Liver (tissue), 9 donors: ENCODE data around the gene FXYD4. TPM values are rescaled to one million over a fixed set of nuclear protein-coding genes. Genes with fewer than 3 reads are reported as not detected.

ENCODE experiments used
- DNase-seq: peaks from one replicate; pipeline ENCODE4 v3.0.0-alpha.2; 2017; ENCODE audit warnings: low spot score
- H3K27ac ChIP-seq, 2 donors: one replicate each; pipeline ENCODE4 v1.7.0; 2013; ENCODE audit warnings: inconsistent platforms in 2 of 2, low read length in 2 of 2, control low read depth in 1 of 2, low read depth in 1 of 2, mild to moderate bottlenecking in 1 of 2
- H3K27me3 ChIP-seq, 4 donors: one replicate each; pipeline versions ENCODE4 v1.6.1 to v1.7.0; 2013; ENCODE audit warnings: low read length in 3 of 4, inconsistent platforms in 1 of 4, mild to moderate bottlenecking in 1 of 4, moderate library complexity in 1 of 4; ENCODE audit not compliant: control insufficient read depth in 4 of 4, insufficient read depth in 4 of 4
- H3K36me3 ChIP-seq, 4 donors: one replicate each; pipeline versions ENCODE4 v1.6.1 to v1.7.0; 2013; ENCODE audit warnings: low read length in 3 of 4, mild to moderate bottlenecking in 3 of 4, low read depth in 1 of 4, moderate library complexity in 1 of 4; ENCODE audit not compliant: control insufficient read depth in 4 of 4, insufficient read depth in 3 of 4
- H3K4me1 ChIP-seq, 4 donors: one replicate each; pipeline versions ENCODE4 v1.6.1 to v1.7.0; 2013; ENCODE audit warnings: low read length in 3 of 4, mild to moderate bottlenecking in 3 of 4, moderate library complexity in 1 of 4; ENCODE audit not compliant: control insufficient read depth in 4 of 4, insufficient read depth in 4 of 4
- H3K4me3 ChIP-seq, 3 donors: one replicate each; pipeline versions ENCODE4 v1.6.1 to v1.7.0; 2013; ENCODE audit warnings: low read length in 3 of 3, control low read depth in 1 of 3, low read depth in 1 of 3, mild to moderate bottlenecking in 1 of 3
- H3K9ac ChIP-seq, 2 donors: one replicate each; pipeline ENCODE4 v1.7.0; 2013; ENCODE audit warnings: low read length in 2 of 2, mild to moderate bottlenecking in 2 of 2, moderate library complexity in 2 of 2, control low read depth in 1 of 2, low read depth in 1 of 2
- H3K9me3 ChIP-seq, 4 donors: one replicate each; pipeline versions ENCODE4 v1.6.1 to v1.7.0; 2013; ENCODE audit warnings: low read length in 3 of 4; ENCODE audit not compliant: control insufficient read depth in 4 of 4
- ATF3 ChIP-seq: IDR thresholded peaks from 2 replicates; pipeline ENCODE4 v1.6.1; 2016; ENCODE audit warnings: antibody characterized with exemption
- CTCF ChIP-seq: fragments of 150-350 bp; IDR thresholded peaks from 2 replicates; pipeline ENCODE4 v1.5.1; 2017; ENCODE audit warnings: improper control_type of control experiment, low read depth, low read length; ENCODE audit not compliant: missing input control
- EGR1 ChIP-seq, 2 donors: IDR thresholded peaks; 2 replicates each; pipeline ENCODE4 v1.6.1; 2016 to 2018; ENCODE audit warnings: antibody characterized with exemption in 2 of 2, low read depth in 2 of 2
- FOXA1 ChIP-seq: IDR thresholded peaks from 2 replicates; pipeline ENCODE4 v1.6.1; 2016; ENCODE audit warnings: antibody characterized with exemption
- FOXA2 ChIP-seq: IDR thresholded peaks from 2 replicates; pipeline ENCODE4 v1.6.1; 2016; ENCODE audit warnings: antibody characterized with exemption
- GABPA ChIP-seq, 2 donors: IDR thresholded peaks in 1 of 2; conservative IDR thresholded peaks in 1 of 2; 2 replicates each; pipeline ENCODE4 v1.6.1; 2016; ENCODE audit warnings: antibody characterized with exemption in 2 of 2, mild to moderate bottlenecking in 1 of 2, moderate library complexity in 1 of 2
- HNF4A ChIP-seq, 2 donors: conservative IDR thresholded peaks; 2 replicates each; pipeline ENCODE4 v1.6.1; 2016; ENCODE audit warnings: antibody characterized with exemption in 2 of 2, mild to moderate bottlenecking in 2 of 2
- HNF4G ChIP-seq: IDR thresholded peaks from 2 replicates; pipeline ENCODE4 v1.6.1; 2016; ENCODE audit warnings: antibody characterized with exemption
- JUND ChIP-seq, 2 donors: IDR thresholded peaks; 2 replicates each; pipeline ENCODE4 v1.6.1; 2016; ENCODE audit warnings: antibody characterized with exemption in 2 of 2
- MAX ChIP-seq: IDR thresholded peaks from 2 replicates; pipeline ENCODE4 v1.6.1; 2016; ENCODE audit warnings: antibody characterized with exemption
- NR2F2 ChIP-seq: IDR thresholded peaks from 2 replicates; pipeline ENCODE4 v1.6.1; 2016; ENCODE audit warnings: antibody characterized with exemption
- RAD21 ChIP-seq, 2 donors: IDR thresholded peaks; 2 replicates each; pipeline ENCODE4 v1.6.1; 2016; ENCODE audit warnings: antibody characterized with exemption in 2 of 2, mild to moderate bottlenecking in 2 of 2
- REST ChIP-seq: IDR thresholded peaks from 2 replicates; pipeline ENCODE4 v1.6.1; 2016; ENCODE audit warnings: antibody characterized with exemption, mild to moderate bottlenecking
- RXRA ChIP-seq, 2 donors: IDR thresholded peaks; 2 replicates each; pipeline ENCODE4 v1.6.1; 2017 to 2018; ENCODE audit warnings: antibody characterized with exemption in 2 of 2, mild to moderate bottlenecking in 1 of 2
- SP1 ChIP-seq: IDR thresholded peaks from 2 replicates; pipeline ENCODE4 v1.6.1; 2018; ENCODE audit warnings: antibody characterized with exemption, mild to moderate bottlenecking
- TAF1 ChIP-seq: conservative IDR thresholded peaks from 2 replicates; pipeline ENCODE4 v1.6.1; 2016; ENCODE audit warnings: antibody characterized with exemption, mild to moderate bottlenecking
- YY1 ChIP-seq: IDR thresholded peaks from 2 replicates; pipeline ENCODE4 v1.6.1; 2016; ENCODE audit warnings: antibody characterized with exemption, mild to moderate bottlenecking
- ZBTB33 ChIP-seq: IDR thresholded peaks from 2 replicates; pipeline ENCODE4 v1.6.1; 2016; ENCODE audit warnings: antibody characterized with exemption
- whole genome bisulfite sequencing: extraction: QIAGEN DNeasy Blood & Tissue Kit; methylation state at CpG from one replicate; pipeline ENCODE4 v1.1.7; 2013; 5-methylcytosine and 5-hydroxymethylcytosine counted together
- polyA plus RNA-seq, 2 donors: library from polyadenylated mRNA; stranded (reverse) in 1 of 2; unstranded in 1 of 2; fragments of 200-250 nt in 1 of 2; fragments of >200 nt in 1 of 2; fragmentation: Nextera tagmentation in 1 of 2; extraction: Ambion mirVana in 1 of 2; gene quantifications; one replicate each; pipeline versions ENCODE4 v1.2.1 to v1.2.3, GENCODE V29; 2013 to 2015
- total RNA-seq, 2 donors: library from RNA; depleted of rRNA; stranded (reverse); fragments of >200 nt; gene quantifications; one replicate each; pipeline ENCODE4 v1.2.3, GENCODE V29; 2014
- donor health status: healthy.
- donor health status: healthy.
- donor health status: healthy.
- donor health status: healthy.
- donor health status: healthy.

FXYD4 gene
- total RNA-seq (not detected), polyA plus RNA-seq (not detected)

GRCh38 chr10:43371418-43371817 lies at the start of gene FXYD4:
Gene FXYD4, plus strand, starts transcription at chr10:43371636. Its CDS starts 2,111 bp downstream, at chr10:43373747.
- Histone ChIP-seq H3K27me3 (no peaks in the 10 kb centered on the region), H3K36me3 (no peaks in the 10 kb centered on the region), H3K9ac (no peak within 1 kb of the TSS), H3K4me1 (no peaks in the 10 kb centered on the region), H3K27ac (no peak within 1 kb of the TSS), H3K4me3 (no peak within 1 kb of the TSS), H3K9me3 (no peaks in the 10 kb centered on the region)
- 88% methylated on average over 13 of the region's 13 CpGs for WGBS
- TF ChIP-seq GABPA (IDR thresholded peaks at IDR 0.05 in 1 of 2, conservative IDR thresholded peaks at IDR 0.05 in 1 of 2): no peak
- TF ChIP-seq MAX: no peak
- TF ChIP-seq CTCF: no peak
- TF ChIP-seq TAF1: no peak
- no peak for TF ChIP-seq REST
- no peak for TF ChIP-seq ATF3
- TF ChIP-seq FOXA1: no peak
- no peak for TF ChIP-seq ZBTB33
- TF ChIP-seq HNF4A (conservative IDR thresholded peaks at IDR 0.05): no peak
- TF ChIP-seq FOXA2: no peak
- TF ChIP-seq RXRA (IDR thresholded peaks at IDR 0.05): no peak
- TF ChIP-seq EGR1 (IDR thresholded peaks at IDR 0.05; ENCODE audit: low read depth in 2 of 2): no peak
- TF ChIP-seq HNF4G: no peak
- TF ChIP-seq SP1: no peak
- no peak for TF ChIP-seq YY1
- TF ChIP-seq RAD21 (IDR thresholded peaks at IDR 0.05): no peak
- TF ChIP-seq JUND (IDR thresholded peaks at IDR 0.05): no peak
- TF ChIP-seq NR2F2: no peak
- no peak for DNase-seq
